Stimulated activated CD8-positive, alpha-beta memory T cell treated with anti-CD3 and anti-CD28 coated beads, Interleukin-12 subunit alpha, Interleukin-12 subunit beta, amount 100 ng/mL, for 4 hours (primary cell): ENCODE measurements around the gene PHGDH.

ENCODE experiments used
- DNase-seq: peaks from one replicate; pipeline ENCODE4 v3.0.0-alpha.2; 2020; ENCODE audit warnings: low read depth

Gene PHGDH

DNA sequence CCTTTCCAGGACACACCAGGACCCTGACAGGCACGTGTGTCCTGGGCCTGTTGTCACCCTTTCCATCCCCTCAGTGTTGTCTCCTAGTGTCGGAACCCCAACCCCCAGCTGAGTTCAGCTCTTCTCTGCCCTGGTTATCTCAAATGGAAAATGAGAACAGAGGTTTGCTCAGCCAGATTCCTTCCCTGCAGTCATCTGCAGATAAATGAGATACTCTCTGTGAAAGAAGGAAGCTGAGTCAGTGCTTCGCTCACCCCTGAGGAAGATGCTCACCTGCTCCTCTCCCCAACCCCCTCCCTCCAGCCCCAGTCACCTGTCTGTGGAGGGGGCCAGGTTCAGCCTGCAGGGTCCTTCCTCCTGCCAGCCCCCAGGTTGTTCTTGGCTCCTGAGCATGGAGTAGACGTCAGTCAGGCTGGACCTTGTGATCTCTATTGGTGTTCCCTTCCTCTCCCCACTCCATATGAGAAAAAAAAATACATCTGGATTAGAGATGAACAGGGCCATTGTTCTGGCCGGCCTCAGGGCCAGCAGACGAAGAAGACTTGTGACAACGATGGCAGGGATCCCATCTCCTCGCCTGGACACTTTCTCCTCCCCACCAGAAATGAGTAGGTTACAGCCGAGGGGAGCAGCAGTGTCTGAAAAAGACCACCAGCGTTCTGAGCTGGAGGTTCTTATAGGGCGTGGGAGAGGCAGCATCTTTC is 20.9 kb downstream of the PHGDH start:
- DNase-seq = no peak

DNA sequence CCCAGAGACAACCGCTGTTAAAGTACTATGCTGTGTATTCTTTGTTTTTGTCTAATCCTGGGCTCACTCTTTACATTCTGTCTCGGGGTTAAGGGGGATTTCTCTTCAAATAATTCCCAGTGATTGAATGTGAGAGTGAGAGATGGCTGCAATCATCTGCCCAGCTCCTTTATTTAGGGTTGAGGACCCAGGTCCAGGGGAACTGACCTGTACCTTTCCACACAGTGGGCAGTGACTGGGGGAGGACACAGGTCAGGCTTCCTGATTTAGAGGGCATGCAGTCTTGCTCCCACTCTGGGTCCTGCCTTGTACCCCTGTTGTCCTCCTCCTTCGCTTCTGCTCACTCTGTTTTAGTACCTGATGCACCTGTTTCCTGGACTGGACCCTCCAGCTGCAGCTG is 22.0 kb downstream of the PHGDH start:
- no peak for DNase-seq

DNA sequence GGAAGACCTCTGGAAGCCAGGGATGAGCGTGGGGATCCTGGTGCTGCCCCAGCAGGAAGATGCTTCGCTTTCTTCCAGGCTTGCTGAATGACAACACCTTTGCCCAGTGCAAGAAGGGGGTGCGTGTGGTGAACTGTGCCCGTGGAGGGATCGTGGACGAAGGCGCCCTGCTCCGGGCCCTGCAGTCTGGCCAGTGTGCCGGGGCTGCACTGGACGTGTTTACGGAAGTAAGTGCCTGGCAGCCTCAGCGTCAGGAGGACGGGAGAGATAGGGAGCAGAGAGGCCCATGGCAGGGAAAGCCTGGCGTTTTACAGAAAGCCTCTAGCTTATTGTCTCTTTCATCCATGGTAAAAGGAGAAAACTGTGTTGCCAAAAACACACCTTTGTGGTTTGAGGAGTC is 23.5 kb downstream of the PHGDH start:
- no peak for DNase-seq

DNA sequence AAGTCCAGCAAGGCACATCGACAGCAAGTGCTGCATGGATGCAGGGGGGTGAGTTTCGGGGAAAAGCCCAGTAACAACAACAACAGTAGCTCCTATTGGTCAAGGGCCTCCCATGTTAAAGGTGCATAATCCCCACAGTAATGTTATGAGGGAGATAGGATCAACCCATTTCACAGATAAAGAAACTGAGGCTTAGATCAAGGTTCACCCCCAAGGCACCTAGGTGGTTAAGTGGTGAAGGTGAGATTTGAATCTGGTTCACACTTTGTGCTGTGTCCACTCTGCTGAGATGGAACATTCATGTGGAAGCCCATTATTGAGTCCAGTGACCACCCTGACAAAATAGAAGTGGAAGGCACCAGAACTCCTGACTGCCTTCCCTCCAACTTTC is 24.9 kb downstream of the PHGDH start:
- DNase-seq = no peak

DNA sequence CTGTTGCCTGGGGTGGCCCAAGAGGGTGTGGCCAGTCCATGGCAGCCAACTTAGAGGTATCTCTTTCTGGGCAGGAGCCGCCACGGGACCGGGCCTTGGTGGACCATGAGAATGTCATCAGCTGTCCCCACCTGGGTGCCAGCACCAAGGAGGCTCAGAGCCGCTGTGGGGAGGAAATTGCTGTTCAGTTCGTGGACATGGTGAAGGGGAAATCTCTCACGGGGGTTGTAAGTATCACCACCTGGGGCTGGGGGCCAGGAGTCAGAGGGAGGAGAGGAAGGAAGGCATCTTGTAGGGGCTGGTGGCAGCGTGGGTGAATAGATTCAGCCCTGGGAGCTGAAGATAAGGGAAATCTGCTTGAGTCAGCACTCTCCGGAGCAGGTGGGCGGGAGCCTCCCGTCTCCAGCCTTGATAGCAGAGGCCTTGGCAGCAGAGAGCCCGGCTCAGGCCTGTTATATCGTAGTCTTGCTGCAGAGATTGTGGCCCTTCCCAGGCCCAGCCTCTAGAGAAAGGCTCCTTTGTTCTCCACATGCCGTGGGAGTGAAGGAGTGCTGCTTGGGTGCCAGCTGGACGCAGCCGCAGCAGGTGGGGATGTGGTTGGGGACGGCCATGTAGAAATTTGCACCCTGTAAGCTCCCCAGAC is 25.4 kb downstream of the PHGDH start:
- DNase-seq = no peak

DNA sequence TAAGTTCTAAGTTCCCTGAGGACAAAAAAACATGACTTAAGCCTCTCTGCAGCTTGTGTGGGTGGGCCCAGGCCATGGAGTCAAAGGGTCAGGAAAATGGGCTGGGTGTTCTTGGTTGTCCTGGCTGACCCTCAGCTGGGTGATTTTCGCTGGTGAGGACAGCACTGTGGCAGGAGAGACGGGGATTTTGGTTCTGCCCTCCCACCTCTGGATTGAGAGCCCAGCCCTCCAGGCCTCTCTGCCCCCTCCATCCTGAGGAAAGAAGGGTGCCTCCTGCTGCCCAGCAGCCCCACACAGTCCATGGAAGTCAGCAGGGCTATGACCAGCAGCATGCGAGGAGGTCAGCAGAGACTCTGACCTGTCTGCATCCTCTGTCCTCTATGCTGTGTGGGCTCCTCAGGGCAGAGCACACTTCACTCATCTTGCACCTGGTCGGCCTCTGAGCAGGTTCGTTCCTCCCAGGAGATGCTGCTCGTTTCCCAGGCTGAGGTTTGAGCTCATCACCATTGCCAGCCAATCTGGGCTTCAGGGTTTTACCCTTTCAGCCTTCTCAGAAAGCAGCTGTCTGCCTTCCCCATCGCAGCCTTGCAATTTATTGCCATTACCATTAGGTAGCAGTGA is 26.5 kb downstream of the PHGDH start:
- DNase-seq = no peak

DNA sequence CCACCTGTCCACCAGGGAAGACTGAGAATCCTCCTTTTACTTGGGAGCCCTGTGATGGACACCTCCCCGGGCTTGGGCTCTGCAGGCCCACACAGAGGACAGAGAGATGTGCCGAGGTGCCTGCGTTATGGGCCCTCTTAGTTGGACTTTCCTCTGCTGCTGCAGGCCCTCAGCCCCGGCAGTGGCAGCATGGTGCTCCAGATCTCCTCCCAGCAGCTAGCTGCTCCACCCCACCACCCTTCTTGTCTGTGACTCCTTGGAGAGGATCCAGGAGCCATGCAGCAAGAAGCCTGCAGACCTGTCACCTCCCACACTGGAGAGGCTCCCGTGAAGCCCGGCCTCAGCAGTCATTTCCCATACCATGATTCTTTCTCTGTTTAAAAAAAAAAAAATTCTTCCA is 27.4 kb downstream of the PHGDH start:
- DNase-seq = no peak

DNA sequence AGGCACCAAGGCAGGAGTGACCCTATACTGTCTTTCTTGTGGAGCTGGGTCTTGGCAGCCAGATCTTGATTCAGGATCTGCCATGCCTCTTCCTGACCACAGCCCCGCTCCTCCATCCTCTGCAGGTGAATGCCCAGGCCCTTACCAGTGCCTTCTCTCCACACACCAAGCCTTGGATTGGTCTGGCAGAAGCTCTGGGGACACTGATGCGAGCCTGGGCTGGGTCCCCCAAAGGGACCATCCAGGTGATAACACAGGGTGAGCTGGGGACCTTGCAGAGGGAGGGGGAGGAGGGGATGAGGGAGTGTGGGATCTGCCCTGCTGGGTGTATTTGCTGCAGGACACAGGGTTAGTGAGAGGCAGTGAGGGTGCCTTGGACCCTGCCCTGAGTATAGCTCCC is 28.5 kb downstream of the PHGDH start:
- DNase-seq = no peak

DNA sequence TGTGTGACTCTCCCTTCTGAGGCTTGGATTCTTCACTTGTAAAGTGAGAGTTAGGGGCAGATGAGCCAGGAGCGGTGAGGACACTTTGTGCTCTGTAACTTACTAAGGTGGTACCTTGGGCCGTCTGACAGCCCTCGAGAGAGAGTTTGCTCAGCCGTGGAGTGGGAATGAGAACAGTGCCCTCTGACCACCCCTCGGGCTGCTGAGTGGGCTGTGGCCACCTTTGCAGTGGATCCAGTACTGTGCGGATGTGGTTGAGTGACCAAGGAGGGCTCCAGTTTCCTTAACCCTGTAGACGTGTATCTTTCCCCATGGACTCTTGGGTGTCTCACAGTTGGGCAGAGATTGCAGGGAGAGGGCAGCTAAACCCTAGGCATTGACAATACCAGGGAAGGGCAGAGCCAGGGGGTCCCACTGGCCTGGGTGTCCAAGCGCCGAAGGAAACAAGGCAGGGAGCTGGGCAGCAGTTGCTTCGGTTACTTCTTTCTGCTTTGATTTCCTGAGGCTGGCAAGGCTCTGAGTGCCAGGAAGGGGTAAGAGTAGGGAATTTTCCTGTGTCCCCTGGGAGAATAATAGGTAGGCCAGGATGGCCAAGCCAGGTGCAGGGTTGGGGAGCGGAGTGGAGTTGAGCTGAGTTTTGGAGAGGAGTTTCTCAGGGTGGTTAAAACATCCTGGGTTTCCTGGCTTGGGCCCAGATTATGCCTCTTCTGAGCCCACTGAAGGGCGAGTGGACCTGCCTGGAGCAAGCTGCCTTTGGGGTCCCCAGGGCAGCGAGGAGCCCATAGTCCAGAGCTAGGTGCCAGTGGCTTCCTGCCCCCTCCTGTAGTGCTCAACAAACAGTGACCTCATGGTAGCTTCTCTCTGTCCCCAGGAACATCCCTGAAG is 29.4 kb downstream of the PHGDH start:
- DNase-seq = no peak

DNA sequence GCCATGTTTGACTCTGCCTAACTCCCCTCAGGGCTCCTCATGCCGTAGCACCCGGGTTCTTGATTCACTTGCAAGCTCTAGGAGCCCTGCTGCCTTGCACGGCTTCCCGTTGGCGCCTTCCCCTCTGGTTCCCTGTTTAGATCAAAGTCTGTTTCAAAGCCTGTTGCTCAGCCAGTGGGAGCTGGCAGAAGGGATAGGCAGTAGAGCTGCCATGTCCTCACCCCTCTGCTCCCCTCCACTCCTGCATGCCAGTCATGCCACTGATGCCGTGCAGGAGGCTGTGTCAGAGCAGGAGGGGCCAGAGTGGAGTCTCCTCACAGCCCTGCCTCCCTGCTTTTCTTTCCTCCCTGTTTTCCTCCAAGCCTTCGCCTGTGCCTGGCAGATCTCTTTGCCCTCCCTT is 30.5 kb downstream of the PHGDH start:
- no peak for DNase-seq

DNA sequence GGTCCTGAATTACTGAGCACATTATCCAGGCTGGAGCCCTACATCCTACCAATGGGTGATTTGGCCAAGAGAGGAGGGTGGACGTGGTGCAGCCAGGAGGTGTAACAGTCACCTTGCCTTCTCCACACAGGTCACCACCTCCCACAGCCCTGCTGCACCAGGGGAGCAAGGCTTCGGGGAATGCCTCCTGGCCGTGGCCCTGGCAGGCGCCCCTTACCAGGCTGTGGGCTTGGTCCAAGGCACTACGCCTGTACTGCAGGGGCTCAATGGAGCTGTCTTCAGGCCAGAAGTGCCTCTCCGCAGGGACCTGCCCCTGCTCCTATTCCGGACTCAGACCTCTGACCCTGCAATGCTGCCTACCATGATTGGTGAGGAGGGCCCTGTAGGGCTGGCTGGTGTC is 30.9 kb downstream of the PHGDH start:
- DNase-seq = no peak

DNA sequence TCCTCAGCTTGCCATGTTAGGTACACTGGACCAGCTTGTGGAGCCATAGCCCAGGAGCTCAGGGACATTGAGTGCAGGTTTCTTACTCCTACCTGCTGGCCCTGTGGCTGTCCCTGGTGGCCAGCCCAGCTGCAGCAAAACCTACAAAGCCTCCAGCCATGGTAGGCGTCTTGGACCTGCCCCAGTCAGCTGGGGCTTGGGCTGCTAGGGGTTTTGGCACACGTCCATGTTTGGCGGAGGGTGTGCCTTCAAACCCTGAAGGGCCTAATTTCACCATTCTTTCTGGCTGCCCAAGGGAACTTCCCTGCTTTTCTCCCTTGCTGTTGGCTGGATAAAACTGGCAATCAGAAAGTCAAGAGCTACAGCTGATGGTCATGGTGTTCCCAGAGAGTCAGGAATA is 31.6 kb downstream of the PHGDH start:
- DNase-seq = no peak

DNA sequence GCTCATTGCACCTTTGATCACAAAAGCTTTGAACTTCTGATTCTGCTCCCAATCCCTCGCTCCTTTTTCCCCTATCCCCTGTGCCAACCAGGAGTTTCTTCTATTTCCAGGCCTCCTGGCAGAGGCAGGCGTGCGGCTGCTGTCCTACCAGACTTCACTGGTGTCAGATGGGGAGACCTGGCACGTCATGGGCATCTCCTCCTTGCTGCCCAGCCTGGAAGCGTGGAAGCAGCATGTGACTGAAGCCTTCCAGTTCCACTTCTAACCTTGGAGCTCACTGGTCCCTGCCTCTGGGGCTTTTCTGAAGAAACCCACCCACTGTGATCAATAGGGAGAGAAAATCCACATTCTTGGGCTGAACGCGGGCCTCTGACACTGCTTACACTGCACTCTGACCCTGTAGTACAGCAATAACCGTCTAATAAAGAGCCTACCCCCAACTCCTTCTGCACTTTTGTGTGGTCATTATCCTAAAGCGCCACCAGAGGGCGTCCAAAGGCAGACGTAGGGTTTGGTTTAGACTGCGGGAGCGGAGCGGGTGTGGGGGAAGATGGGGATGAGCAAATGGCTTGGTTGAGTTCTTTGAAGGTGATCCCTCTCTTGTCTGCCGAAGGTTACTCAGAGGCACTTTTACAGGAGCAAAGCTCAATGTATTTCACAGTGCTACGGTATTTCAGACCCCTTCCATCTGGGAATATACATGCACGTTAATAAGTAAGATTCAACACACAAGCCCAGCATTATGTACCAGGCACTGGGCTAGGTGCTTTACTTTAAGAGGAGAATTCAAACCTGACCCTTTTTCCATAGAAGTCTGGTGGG is 32.3 kb downstream of the PHGDH start:
- peak; percentile 14 for DNase-seq

DNA sequence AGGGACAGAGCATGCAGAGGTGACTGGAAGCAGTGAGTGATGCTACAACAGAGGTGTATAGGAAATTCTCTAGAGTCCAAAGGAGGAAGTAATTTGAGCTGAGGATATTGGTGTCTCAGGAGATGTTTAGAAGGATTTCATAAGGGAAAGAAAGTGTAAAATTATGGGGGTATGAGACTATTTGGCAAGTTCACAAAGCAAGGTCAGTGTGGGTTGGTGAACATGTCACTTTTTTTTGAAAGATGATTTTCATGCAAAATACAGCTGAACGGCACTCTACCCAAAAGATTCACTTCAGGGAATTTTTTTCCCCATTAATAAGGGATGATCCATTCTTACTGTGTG is 32.8 kb downstream of the PHGDH start:
- DNase-seq = no peak

DNA sequence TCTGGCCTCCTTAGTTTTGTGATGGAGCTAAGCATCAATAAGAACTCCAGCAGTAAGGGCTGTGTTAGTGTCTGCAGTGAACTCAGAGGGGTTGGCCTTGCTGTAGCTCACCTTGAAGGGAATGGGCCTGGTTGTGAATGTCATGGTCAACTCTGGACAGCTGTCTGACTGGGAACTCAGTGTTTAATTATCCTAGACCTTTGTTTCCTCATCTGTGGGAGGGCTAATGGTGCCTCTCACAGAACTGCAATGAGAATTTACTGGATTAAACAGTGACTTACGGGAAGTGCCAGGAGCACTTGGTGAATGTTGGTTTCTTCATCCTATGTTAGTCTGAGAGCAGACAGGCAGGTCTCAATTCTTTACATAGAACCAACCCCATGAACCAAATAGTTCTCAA is 33.3 kb downstream of the PHGDH start:
- DNase-seq = no peak

DNA sequence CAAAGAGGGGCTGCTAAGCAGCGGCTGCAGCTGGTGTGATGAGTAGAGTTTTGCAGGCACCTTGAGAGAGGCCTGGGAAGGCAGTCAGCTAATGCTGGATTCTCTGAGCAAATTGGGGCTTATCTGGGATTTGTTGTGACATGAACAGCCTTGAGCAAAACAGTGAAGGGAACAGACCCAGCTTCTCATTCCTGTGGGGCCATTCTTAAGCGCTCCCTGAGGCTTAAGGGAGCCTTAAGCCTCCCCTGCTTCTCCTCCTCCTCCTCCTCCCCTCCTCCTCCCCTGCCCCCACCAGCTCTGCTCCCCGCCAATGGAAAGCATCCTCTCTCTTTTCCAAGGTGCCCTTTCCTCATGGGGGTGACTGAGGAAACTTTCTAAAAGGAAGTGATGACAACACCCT is 35.7 kb downstream of the PHGDH start:
- no peak for DNase-seq

DNA sequence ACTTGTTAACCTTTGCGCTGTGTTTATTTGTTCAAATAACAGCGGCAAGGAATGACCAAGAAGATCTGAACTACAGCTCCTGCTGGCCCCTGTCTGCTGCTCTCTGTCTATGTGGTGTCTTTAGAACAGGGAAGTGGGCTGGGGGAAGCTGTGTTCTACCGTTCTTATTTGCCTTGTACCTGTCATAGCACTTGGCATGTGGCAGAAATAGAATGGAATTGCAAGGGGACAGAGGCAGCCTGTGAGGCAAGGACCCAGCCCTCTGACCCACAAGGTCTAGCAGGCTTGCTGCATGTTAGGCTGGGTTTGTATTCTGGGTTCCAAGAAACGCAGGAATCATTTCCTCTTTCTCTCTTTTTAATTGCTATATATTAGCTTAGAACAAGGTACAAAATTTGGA is 36.3 kb downstream of the PHGDH start:
- no peak for DNase-seq

DNA sequence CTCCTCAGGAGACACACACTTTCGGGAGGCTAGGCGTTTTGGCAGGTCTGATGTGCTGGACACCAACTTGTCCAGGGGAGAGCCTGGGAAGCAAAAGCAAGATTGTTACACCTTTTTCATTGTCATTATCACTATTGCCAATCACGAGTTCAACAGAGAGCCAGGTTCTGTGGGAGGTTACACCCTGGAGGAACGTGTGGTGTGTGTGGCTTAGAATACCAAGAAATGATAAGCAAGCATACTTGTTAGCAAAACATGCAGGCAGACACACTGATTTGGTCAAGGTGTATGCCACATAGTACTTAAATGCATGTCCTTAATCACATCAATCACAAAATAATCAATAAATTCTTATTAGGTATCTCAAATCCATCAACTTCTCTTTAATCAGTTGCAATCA is 40.9 kb downstream of the PHGDH start:
- DNase-seq = no peak

DNA sequence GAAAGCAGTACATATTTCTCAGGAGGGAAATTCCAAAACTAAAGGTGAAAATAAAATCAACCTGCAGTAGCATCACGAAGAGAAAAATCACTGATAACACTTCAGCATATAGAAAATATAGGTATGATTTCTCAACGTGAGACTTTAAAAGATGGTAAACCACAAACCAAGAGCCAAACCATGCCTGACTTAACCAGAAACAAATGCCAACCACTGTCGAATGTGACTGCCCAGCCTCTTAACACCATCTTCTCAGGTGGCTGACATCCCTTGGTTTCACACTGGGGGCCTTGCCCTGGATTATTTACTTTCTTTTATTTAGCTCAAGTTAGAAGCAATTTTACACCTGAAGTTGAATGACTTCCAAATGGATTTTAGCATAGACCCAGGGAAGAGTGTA is 46.9 kb downstream of the PHGDH start:
- no peak for DNase-seq

DNA sequence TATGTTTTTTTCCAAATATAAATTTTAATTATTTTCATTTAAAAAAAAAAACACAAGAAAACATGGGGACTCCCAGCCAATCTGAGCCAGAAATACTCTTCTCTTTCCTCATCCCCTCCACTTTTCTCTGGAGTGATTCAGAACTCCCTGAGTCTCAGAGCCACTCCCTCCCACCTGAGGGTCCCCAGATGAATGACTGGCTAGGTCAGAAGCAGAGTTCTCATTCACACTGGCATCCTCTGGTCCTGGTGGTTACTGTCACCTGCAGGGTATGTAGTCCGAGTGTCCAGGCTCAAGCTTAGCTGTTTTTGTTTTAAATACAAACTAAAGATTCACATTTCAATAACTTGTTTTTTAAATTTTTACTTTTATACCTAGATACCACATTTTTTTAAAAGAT is 50.7 kb downstream of the PHGDH start:
- no peak for DNase-seq

DNA sequence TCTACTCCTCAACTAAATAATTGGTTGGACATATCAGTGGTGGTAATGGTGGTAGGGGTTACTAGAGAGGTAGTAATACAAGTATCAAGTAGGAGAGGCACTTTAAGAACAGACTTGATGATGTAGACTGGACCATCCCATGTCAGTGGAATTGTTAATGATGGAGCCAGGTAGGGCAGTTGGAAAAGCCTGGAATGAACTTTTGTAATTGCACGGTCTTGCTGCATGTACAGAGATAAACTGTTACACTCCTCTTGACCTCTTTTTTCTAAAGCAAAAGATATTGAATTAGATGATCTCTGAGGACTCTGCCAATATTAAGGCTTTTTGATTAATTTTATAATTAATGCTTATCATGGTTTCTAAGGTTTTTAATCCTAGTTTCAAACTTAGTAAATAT is 51.2 kb downstream of the PHGDH start:
- no peak for DNase-seq

DNA sequence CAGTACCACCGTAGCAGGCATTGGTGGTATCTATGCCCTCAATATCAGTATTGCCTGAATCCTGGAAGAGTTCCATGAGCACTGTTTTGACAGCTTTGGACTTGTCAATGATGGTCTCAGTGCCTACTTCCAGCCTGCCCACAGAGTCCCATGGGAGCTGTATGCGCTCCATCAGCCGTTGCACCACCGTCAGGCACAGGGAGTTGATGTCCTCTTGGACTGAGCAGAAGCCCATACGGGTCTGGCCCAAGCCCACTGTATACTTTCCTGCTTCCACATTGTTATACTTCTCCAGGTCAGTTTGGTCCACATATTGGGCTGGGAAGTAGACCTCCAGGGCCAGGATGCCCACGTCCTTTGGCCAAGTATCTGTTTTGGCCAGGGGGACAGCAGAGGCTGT is 52.5 kb downstream of the PHGDH start:
- DNase-seq = no peak
